Stimulated activated CD4-positive, alpha-beta T cell treated with anti-CD3 and anti-CD28 coated beads, Interleukin-15, amount 100 ng/mL, for 24 hours (primary cell): ENCODE results near the gene MEGF11.
A peak's percentile ranks its signal among the peaks of the same experiment; 100 is the strongest.

Experiments used
- DNase-seq: peaks from one replicate; pipeline ENCODE4 v3.0.0-alpha.2; 2020

Gene MEGF11

GRCh38 chr15:66253418-66254088 is at the start of gene MEGF11:
MEGF11 (minus strand) TSS chr15:66253750; CDS start chr15:66128403, 125,347 bp downstream.
- peak; percentile 15 for DNase-seq

GRCh38 chr15:66302489-66303278 is 49.1 kb upstream of the MEGF11 start:
- no peak for DNase-seq

GRCh38 chr15:66298803-66299251 is 45.3 kb upstream of the MEGF11 start:
- DNase-seq: no peak

- no peak for DNase-seq
Measured at GRCh38 chr15:66296186-66296585, 42.6 kb upstream of the MEGF11 start.

DNA sequence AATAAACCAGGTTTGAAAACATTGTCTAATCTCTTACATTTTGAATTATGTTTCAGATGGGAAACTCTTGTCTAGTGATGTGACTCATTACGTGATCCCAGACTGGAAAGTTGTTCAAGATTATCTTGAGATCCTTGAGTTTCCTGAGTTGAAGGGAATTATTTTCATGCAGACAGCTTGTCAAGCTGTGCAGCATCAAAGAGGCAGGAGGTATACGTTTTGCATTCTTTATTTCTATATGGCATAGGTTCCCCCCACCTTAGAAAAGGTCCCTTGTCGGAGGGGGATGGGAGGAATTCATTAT is 41.3 kb upstream of the MEGF11 start:
- no peak for DNase-seq

GRCh38 chr15:66294157-66294931 is 40.8 kb upstream of the MEGF11 start:
- DNase-seq: peak; percentile 29

GRCh38 chr15:66293419-66294156 is 40.0 kb upstream of the MEGF11 start, which contains the start of gene DIS3L:
DIS3L (plus strand) TSS chr15:66293568; CDS start chr15:66293597, 29 bp downstream.
- peak; percentile 75 for DNase-seq

DNA sequence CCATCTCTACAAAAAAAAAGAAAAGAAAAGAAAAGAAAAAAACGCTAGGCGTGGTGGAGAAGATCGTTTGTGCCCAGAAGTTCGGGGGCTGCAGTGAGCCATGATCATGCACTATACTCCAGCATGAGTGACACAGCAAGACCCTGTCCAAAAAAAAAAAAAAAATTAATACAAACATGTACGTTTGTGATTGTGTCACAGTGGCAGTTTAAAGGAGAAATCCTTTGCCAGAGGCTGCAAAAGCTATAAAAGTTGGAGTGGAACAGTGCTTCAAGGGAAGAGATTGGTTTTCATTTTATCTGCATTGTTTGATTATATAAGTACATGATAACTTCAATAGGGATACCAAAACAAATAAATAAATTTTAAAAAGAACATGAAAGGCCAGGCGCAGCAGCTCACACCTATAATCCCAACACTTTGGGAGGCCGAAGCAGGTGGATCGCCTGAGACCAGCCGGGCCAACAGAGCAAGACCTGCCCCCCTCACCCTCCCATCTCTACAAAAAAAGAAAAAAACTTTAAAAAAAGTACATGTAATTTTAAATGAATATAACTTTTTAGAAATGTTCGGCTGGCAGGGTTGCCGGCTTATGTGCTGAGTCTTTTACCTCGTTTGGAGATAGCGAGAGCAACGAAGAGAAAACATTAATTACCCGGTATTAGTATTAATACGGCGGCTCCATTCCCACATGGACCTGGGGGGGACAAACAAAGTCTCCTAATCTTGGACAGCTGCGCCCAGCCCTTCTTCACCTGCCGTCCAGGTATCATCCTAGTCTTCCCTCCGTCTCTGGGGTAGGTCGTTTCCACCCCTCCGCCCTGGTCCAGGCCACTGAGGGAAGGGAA is 39.2 kb upstream of the MEGF11 start:
- DNase-seq: peak; percentile 12

DNA sequence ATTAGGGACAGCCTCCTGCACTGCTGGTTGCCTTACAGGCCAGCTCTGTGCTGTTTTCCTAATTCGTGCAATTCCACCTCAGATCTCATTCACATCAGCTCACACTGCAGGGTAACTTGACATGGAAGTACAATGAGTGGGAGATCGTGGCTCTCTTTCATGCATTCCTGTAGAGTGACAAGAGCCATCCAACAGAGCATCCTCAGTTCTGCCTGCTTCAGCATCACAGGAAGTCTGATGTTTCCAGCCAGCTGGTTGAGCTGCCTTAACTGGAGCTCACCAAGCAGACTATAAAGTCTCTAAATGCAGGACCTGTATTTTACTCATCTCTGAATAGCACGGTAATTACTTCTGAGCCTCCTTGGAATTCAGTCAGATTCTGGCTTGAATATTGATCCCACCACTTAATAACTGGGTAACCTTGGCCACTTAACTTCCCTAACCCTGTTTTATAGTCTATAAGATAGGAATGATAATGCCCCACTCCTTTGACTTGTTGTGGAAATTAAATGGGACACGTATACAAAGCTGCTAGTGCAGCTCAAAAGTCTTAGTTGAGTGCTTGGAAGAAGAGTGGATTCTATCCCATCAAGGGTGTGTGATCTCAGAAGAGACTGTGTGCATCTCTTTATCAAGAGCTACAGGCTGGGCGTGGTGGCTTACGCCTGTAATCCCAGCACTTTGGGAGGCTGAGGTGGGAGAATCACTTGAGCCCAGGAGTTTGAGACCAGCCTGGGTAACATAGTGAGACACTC is 38.4 kb upstream of the MEGF11 start:
- no peak for DNase-seq

GRCh38 chr15:66290518-66290917 is 37.0 kb upstream of the MEGF11 start:
- no peak for DNase-seq

- no peak for DNase-seq
Measured at GRCh38 chr15:66290007-66290406, 36.5 kb upstream of the MEGF11 start.

DNA sequence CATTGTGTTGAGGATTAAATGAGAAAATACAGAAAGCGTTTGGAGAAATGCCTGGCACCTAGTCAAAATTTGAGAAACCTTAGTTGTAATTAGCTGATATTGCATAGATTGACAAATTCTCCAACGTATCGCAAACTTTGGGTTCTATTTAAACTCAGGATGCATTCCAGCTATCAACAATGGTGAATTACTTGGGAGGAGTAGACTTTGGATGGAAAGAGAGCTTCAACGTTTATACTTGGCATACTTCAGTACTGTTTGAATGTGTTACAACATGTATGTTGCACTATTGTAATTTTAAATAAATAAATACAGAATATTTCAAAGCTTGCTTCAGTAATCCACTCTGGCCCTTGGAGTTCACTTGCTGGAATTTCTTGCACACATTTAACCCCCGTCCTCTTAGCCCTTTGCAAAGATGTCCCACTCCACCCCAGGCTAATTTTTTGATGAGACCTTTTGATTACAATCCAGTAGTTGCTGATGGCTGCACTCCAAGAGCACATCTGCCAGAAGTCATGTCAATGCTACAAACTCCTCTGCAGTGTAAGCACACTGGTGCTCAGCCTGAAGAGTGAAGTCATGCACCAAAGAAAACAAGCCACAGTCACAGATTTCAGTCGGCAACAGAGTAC is 35.1 kb upstream of the MEGF11 start:
- no peak for DNase-seq

- DNase-seq: no peak
Measured at GRCh38 chr15:66288093-66288492, 34.5 kb upstream of the MEGF11 start.

- no peak for DNase-seq
Measured at GRCh38 chr15:66287461-66288057, 34.0 kb upstream of the MEGF11 start.

GRCh38 chr15:66285533-66286280 is 32.2 kb upstream of the MEGF11 start:
- no peak for DNase-seq

- DNase-seq: no peak
Measured at GRCh38 chr15:66284271-66284670, 30.7 kb upstream of the MEGF11 start.

- DNase-seq: no peak
Measured at GRCh38 chr15:66278671-66279070, 25.1 kb upstream of the MEGF11 start.

- DNase-seq: no peak
Measured at GRCh38 chr15:66278056-66278455, 24.5 kb upstream of the MEGF11 start.

DNA sequence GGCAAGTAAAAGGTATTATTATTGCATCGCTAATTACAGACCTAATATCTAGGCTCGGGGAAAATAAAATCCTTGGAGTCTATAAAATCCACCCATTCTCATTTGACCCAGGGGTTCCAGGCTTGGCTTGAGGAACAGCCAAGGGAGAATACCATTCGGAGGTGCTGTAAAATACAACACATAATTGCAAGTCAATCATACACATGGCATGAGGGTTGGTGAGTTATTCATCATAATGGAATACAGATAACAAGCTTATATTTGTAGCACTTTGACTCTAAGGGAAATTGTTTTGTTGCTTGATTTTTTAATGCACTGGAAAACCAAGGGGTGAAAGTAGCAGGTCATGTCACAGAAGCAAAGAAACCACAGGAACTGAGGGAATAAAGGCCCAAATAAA is 23.0 kb upstream of the MEGF11 start:
- no peak for DNase-seq
